ENCODE data around the gene MFSD6.
A peak's percentile ranks its signal among the peaks of the same experiment; 100 is the strongest.
"Not testable (repeated sequence)": the region's sequence is repeated elsewhere in the genome, so short reads cannot be mapped to it uniquely, and the experiment has no call there.

Gene MFSD6

GRCh38 chr2:190501702-190502407 lies 93.7 kb downstream of the MFSD6 start:
- no peak for DNase-seq

GRCh38 chr2:190503088-190503487 lies 94.9 kb downstream of the MFSD6 start:
- DNase-seq = peak in 1 of 14 donors; percentile 12

GRCh38 chr2:190504912-190505311 lies 96.8 kb downstream of the MFSD6 start:
- no peak for DNase-seq

- no peak for DNase-seq
Observed at GRCh38 chr2:190505696-190506095, 97.5 kb downstream of the MFSD6 start.

GRCh38 chr2:190506666-190507065 lies 98.5 kb downstream of the MFSD6 start:
- DNase-seq = no peak

GRCh38 chr2:190507135-190507534 lies 99.0 kb downstream of the MFSD6 start:
- peak in 1 of 14 donors; percentile 75 for DNase-seq

- DNase-seq = not testable (repeated sequence)
Observed at GRCh38 chr2:190509895-190510294, 101.7 kb downstream of the MFSD6 start.

GRCh38 chr2:190511104-190511503 lies 102.9 kb downstream of the MFSD6 start:
- no peak for DNase-seq

- DNase-seq = no peak
Observed at GRCh38 chr2:190512539-190513095, 104.5 kb downstream of the MFSD6 start.

GRCh38 chr2:190513877-190514276 lies 105.7 kb downstream of the MFSD6 start:
- DNase-seq = no peak

GRCh38 chr2:190514676-190515075 lies 106.5 kb downstream of the MFSD6 start:
- no peak for DNase-seq

GRCh38 chr2:190515687-190516086 lies 107.5 kb downstream of the MFSD6 start:
- DNase-seq = no peak

GRCh38 chr2:190517468-190517867 lies 109.3 kb downstream of the MFSD6 start:
- DNase-seq = no peak

- no peak for DNase-seq
Observed at GRCh38 chr2:190519975-190520767, 112.0 kb downstream of the MFSD6 start.

GRCh38 chr2:190524928-190525327 lies 116.8 kb downstream of the MFSD6 start:
- DNase-seq = no peak

GRCh38 chr2:190526105-190526750 lies 118.1 kb downstream of the MFSD6 start:
- DNase-seq = no peak

- DNase-seq = no peak
Observed at GRCh38 chr2:190527214-190527613, 119.1 kb downstream of the MFSD6 start.

- no peak for DNase-seq
Observed at GRCh38 chr2:190527918-190528317, 119.8 kb downstream of the MFSD6 start.

GRCh38 chr2:190528521-190529001 lies 120.4 kb downstream of the MFSD6 start:
- no peak for DNase-seq

GRCh38 chr2:190529486-190530247 lies 121.5 kb downstream of the MFSD6 start:
- no peak for DNase-seq

- DNase-seq = no peak
Observed at GRCh38 chr2:190530248-190530900, 122.2 kb downstream of the MFSD6 start.

- DNase-seq = no peak
Observed at GRCh38 chr2:190532581-190532980, 124.4 kb downstream of the MFSD6 start.

All from C1 segment of cervical spinal cord (tissue), 14 donors.